PC-9 (cell line): ENCODE measurements around the gene PTPRG.

Experiments
- EZH2 ChIP-seq: fragments of 200-600 bp; sonication (generic); IDR thresholded peaks from 2 replicates; pipeline ENCODE4 v1.8.0; 2017; ENCODE audit warnings: antibody characterized with exemption, low read depth
- TF ChIP-seq, protein P1 (sequence below): fragments of 200-600 bp; sonication (generic); conservative IDR thresholded peaks from 2 replicates; pipeline ENCODE4 v1.6.1; 2017; ENCODE audit warnings: mixed run types, antibody characterized with exemption, mild to moderate bottlenecking, moderate library complexity

GRCh38 chr3:62051506-62051905 lies 490.1 kb downstream of the PTPRG start:
- TF ChIP-seq, protein P1, sequence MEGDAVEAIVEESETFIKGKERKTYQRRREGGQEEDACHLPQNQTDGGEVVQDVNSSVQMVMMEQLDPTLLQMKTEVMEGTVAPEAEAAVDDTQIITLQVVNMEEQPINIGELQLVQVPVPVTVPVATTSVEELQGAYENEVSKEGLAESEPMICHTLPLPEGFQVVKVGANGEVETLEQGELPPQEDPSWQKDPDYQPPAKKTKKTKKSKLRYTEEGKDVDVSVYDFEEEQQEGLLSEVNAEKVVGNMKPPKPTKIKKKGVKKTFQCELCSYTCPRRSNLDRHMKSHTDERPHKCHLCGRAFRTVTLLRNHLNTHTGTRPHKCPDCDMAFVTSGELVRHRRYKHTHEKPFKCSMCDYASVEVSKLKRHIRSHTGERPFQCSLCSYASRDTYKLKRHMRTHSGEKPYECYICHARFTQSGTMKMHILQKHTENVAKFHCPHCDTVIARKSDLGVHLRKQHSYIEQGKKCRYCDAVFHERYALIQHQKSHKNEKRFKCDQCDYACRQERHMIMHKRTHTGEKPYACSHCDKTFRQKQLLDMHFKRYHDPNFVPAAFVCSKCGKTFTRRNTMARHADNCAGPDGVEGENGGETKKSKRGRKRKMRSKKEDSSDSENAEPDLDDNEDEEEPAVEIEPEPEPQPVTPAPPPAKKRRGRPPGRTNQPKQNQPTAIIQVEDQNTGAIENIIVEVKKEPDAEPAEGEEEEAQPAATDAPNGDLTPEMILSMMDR: peak; percentile 35; the same call in 1 of the 2 replicates
- no peak for TF ChIP-seq EZH2
